SK-N-SH (cell line): Measurements from ENCODE around the gene TACC2. TPM values are rescaled to one million over a fixed set of nuclear protein-coding genes. Genes with fewer than 3 reads are reported as not detected.

Experiments
- CTCF ChIA-PET: fragments of 300-600, 350-600 bp; formaldehyde crosslinking; extraction: SDS; loops from one replicate; lab custom pipeline; 2021; lab: Yijun Ruan, JAX
- POLR2A ChIA-PET: fragments of 350-600 bp; sonication (Branson Sonifier 250); formaldehyde crosslinking; extraction: SDS; loops from one replicate; lab custom pipeline; 2020; ENCODE audit warnings: antibody characterized with exemption, inconsistent platforms; lab: Yijun Ruan, JAX
- DNase-seq: peaks from one replicate; pipeline ENCODE4 v3.0.0; 2012
- H2AFZ ChIP-seq: fragments of 200-600 bp; sonication (generic); 2 replicates; pipeline ENCODE4 v1.8.1; 2016; ENCODE audit warnings: antibody characterized with exemption, mild to moderate bottlenecking, low read depth
- H3F3A ChIP-seq: fragments of 200-600 bp; sonication (generic); replicated peaks from 2 replicates; pipeline ENCODE3; 2016; ENCODE audit warnings: antibody characterized with exemption, mild to moderate bottlenecking; ENCODE audit not compliant: insufficient read depth
- H3K27ac ChIP-seq, 2 experiments: fragments of 200-500 bp in 1 of 2; fragments of 200-600 bp in 1 of 2; sonication (Bioruptor generic) in 1 of 2; sonication (generic), shearing (Covaris generic) in 1 of 2; 2 replicates each; pipeline versions ENCODE4 v1.5.1 to v1.6.1; 2014 to 2016; ENCODE audit warnings: low read depth in 2 of 2, inconsistent platforms in 1 of 2, low read length in 1 of 2, mild to moderate bottlenecking in 1 of 2, mixed read lengths in 1 of 2
- H3K27me3 ChIP-seq: fragments of 200-600 bp; sonication (generic), shearing (Covaris generic); 2 replicates; pipeline ENCODE4 v1.6.1; 2016; ENCODE audit warnings: mixed run types; ENCODE audit not compliant: insufficient read depth
- H3K36me3 ChIP-seq, 2 experiments: fragments of 200-500 bp in 1 of 2; fragments of 200-600 bp in 1 of 2; sonication (Bioruptor generic) in 1 of 2; sonication (generic) in 1 of 2; replicated peaks in 1 of 2; 2 replicates each; pipeline versions ENCODE3 to v1.5.1; 2014 to 2016; ENCODE audit warnings: low read length in 1 of 2, mild to moderate bottlenecking in 1 of 2; ENCODE audit not compliant: insufficient read depth in 2 of 2, control insufficient read depth in 1 of 2
- H3K4me1 ChIP-seq, 2 experiments: fragments of 200-500 bp in 1 of 2; fragments of 200-600 bp in 1 of 2; sonication (Bioruptor generic) in 1 of 2; sonication (generic), shearing (Covaris generic) in 1 of 2; 2 replicates each; pipeline versions ENCODE4 v1.5.1 to v1.6.1; 2014 to 2016; ENCODE audit warnings: low read depth in 1 of 2, low read length in 1 of 2, mixed run types in 1 of 2; ENCODE audit not compliant: insufficient read depth in 2 of 2, control insufficient read depth in 1 of 2
- H3K4me2 ChIP-seq: fragments of 200-600 bp; sonication (generic), shearing (Covaris generic); 2 replicates; pipeline ENCODE4 v1.6.1; 2017; ENCODE audit warnings: mixed run types
- H3K4me3 ChIP-seq, 2 experiments: fragments of 200-500 bp in 1 of 2; fragments of 200-600 bp in 1 of 2; sonication (Bioruptor generic) in 1 of 2; sonication (generic), shearing (Covaris generic) in 1 of 2; 2 replicates each; pipeline versions ENCODE4 v1.5.1 to v1.8.1; 2014 to 2016; ENCODE audit warnings: low read depth in 2 of 2, inconsistent platforms in 1 of 2, low read length in 1 of 2, mild to moderate bottlenecking in 1 of 2, mixed read lengths in 1 of 2, moderate library complexity in 1 of 2
- H3K79me2 ChIP-seq: fragments of 200-600 bp; sonication (generic); 2 replicates; pipeline ENCODE4 v1.8.1; 2017; ENCODE audit warnings: mild to moderate bottlenecking; ENCODE audit not compliant: insufficient read depth
- H3K9ac ChIP-seq: fragments of 200-600 bp; sonication (generic); 2 replicates; pipeline ENCODE4 v1.6.1; 2017; ENCODE audit warnings: mixed run types
- H3K9me2 ChIP-seq: fragments of 200-600 bp; sonication (generic); 2 replicates; pipeline ENCODE4 v1.6.1; 2017; ENCODE audit warnings: mixed run types
- H3K9me3 ChIP-seq: fragments of 200-600 bp; sonication (generic); 2 replicates; pipeline ENCODE4 v1.6.1; 2017; ENCODE audit warnings: mixed run types, mild to moderate bottlenecking, moderate library complexity
- H4K20me1 ChIP-seq: fragments of 200-600 bp; sonication (generic); 2 replicates; pipeline ENCODE4 v1.6.1; 2017; ENCODE audit warnings: mild to moderate bottlenecking, mixed run types; ENCODE audit not compliant: insufficient read depth
- CHD2 ChIP-seq: fragments of 150-350 bp; IDR thresholded peaks from 2 replicates; pipeline ENCODE4 v1.6.1; 2018; ENCODE audit warnings: low read length; ENCODE audit not compliant: partially characterized antibody
- CTCF ChIP-seq: fragments of 200-600 bp; sonication (generic); IDR thresholded peaks from 2 replicates; pipeline ENCODE4 v1.6.1; 2017; ENCODE audit warnings: antibody characterized with exemption, mild to moderate bottlenecking, moderate library complexity
- EZH2phosphoT487 ChIP-seq: fragments of 200-600 bp; sonication (generic); IDR thresholded peaks from 2 replicates; pipeline ENCODE4 v1.6.1; 2017; ENCODE audit warnings: low read depth, mixed run types, mild to moderate bottlenecking, antibody characterized with exemption, moderate library complexity, borderline replicate concordance
- FOSL2 ChIP-seq: IDR thresholded peaks from 2 replicates; pipeline ENCODE4 v1.4.0; 2012; ENCODE audit warnings: low read depth, mild to moderate bottlenecking, moderate library complexity, borderline replicate concordance
- FOXJ3 ChIP-seq: sonication (generic); formaldehyde crosslinking; IDR thresholded peaks from 2 replicates; pipeline ENCODE4 v1.5.1; 2020; ENCODE audit warnings: mild to moderate bottlenecking, missing genetic modification reagents
- GABPA ChIP-seq: IDR thresholded peaks from 2 replicates; pipeline ENCODE4 v1.4.0; 2012; ENCODE audit warnings: low read depth, mild to moderate bottlenecking
- GATA2 ChIP-seq: sonication (generic); formaldehyde crosslinking; IDR thresholded peaks from 2 replicates; pipeline ENCODE4 v1.5.0; 2020; ENCODE audit warnings: mild to moderate bottlenecking, missing genetic modification reagents
- JUND ChIP-seq: IDR thresholded peaks from 2 replicates; pipeline ENCODE4 v1.4.0; 2012
- MEF2A ChIP-seq: IDR thresholded peaks from 2 replicates; pipeline ENCODE4 v1.4.0; 2012; ENCODE audit warnings: low read depth, borderline replicate concordance
- MXI1 ChIP-seq: IDR thresholded peaks from 2 replicates; pipeline ENCODE4 v1.6.1; 2012; ENCODE audit warnings: mild to moderate bottlenecking, low read depth, low read length, improper control_type of control experiment
- NFIC ChIP-seq: IDR thresholded peaks from 2 replicates; pipeline ENCODE4 v1.4.0; 2012; ENCODE audit warnings: borderline replicate concordance
- NRF1 ChIP-seq: IDR thresholded peaks from 2 replicates; pipeline ENCODE4 v1.6.1; 2012; ENCODE audit warnings: low read depth, mild to moderate bottlenecking, low read length
- PBX3 ChIP-seq: IDR thresholded peaks from 2 replicates; pipeline ENCODE4; 2012
- SMC3 ChIP-seq: IDR thresholded peaks from 2 replicates; pipeline ENCODE4 v1.6.1; 2012; ENCODE audit warnings: low read depth, low read length, improper control_type of control experiment
- TAF1 ChIP-seq: IDR thresholded peaks from 2 replicates; pipeline ENCODE4 v1.6.1; 2012; ENCODE audit warnings: low read depth, mild to moderate bottlenecking, low read length, moderate library complexity, borderline replicate concordance
- TEAD4 ChIP-seq: IDR thresholded peaks from 2 replicates; pipeline ENCODE4 v1.4.0; 2012; ENCODE audit warnings: mild to moderate bottlenecking, borderline replicate concordance; ENCODE audit not compliant: insufficient read depth
- YY1 ChIP-seq: IDR thresholded peaks from 2 replicates; pipeline ENCODE4 v1.4.0; 2012; ENCODE audit warnings: low read depth, mild to moderate bottlenecking
- WGBS: methylation state at CpG from one replicate; pipeline ENCODE4 v1.1.6; 2017; ENCODE audit warnings: low lambda C conversion rate; 5-methylcytosine and 5-hydroxymethylcytosine counted together
- polyA plus RNA-seq, 3 experiments: library from polyadenylated mRNA; depleted of rRNA; stranded (reverse); fragments of >200 nt; gene quantifications; 2 replicates each; pipeline ENCODE4 v1.2.3, GENCODE V29; 2012
- TF ChIP-seq, protein P1 (sequence below): IDR thresholded peaks from 2 replicates; pipeline ENCODE4 v1.4.0; 2012; ENCODE audit warnings: low read depth, borderline replicate concordance
- TF ChIP-seq, protein P2 (sequence below): IDR thresholded peaks from 2 replicates; pipeline ENCODE4 v1.4.0; 2012; ENCODE audit warnings: low read depth

Gene TACC2
- polyA plus RNA-seq, 1 of the 3 experiments (the other 2 are of a cell fraction): 8.8 TPM

DNA sequence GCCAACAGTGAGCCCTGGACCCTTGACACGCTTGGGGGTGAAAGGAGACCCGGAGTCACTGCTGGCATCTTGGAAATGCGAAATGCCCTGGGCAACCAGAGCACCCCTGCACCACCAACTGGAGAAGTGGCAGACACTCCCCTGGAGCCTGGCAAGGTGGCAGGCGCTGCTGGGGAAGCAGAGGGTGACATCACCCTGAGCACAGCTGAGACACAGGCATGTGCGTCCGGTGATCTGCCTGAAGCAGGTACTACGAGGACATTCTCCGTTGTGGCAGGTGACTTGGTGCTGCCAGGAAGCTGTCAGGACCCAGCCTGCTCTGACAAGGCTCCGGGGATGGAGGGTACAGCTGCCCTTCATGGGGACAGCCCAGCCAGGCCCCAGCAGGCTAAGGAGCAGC is 98.5 kb downstream of the TACC2 start (continued):
- TF ChIP-seq, protein P1, sequence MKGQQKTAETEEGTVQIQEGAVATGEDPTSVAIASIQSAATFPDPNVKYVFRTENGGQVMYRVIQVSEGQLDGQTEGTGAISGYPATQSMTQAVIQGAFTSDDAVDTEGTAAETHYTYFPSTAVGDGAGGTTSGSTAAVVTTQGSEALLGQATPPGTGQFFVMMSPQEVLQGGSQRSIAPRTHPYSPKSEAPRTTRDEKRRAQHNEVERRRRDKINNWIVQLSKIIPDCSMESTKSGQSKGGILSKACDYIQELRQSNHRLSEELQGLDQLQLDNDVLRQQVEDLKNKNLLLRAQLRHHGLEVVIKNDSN: no peak
- TF ChIP-seq FOXJ3 (CRISPR knock-in tag) (no peak), FOSL2 (no peak), NRF1 (no peak), MXI1 (no peak)

DNA sequence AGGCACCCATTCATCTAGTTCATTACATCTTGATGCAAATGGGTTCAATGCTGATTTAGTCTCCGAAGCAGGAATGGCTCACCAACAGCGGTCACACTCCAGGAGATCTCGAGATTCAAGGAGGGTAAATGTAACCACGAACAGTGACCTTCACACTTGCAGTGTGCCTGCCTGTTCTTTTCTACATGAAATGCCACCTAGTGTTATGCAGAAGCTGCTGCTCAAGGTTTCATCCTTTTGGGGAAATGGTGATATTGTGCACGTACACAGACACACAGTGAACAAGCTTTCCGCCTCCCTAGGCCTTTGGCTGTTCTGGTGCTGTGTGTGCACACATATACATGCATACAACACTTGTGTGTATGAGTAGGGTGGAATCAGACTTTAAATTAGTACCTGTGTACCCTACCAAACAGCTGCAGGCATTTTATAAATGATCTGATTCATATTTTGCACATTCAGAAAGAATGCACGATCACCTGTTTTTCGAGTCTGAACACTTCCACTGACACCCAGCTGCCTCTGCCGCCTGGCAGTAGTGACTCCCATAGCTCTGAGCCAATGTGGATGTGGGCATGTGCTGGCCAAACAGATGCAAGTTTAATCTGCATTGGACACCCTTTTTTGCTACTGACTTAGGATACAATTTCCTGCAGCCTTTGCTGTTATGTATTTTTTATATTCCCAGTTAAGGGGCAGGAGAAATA is 100.5 kb downstream of the TACC2 start:
- no peak overlapping the region for H3K4me3 ChIP-seq
- H3K27ac ChIP-seq: no peak overlapping the region
- peaks cover 5% of the 10 kb centered on the region; the same call in 1 of the 2 replicates for H3K27me3 ChIP-seq
- POLR2A ChIA-PET: interaction anchor here (0.6 kb wide), 1 partner anchor 68 kb away, joined by 4 read pairs; no protein-coding TSS in a partner anchor
- H3K9me2 ChIP-seq: no peaks in the 10 kb centered on the region
- H3K9me3 ChIP-seq: no peaks in the 10 kb centered on the region
- H3K9ac ChIP-seq: no peak overlapping the region
- CTCF ChIA-PET: interaction anchor here (1.1 to 1.4 kb wide), 2 partner anchors 23 to 178 kb away, joined by 3 to 7 read pairs; no protein-coding TSS in a partner anchor
- no peaks in the 10 kb centered on the region for H4K20me1 ChIP-seq
- H3K79me2 ChIP-seq: no peaks in the 10 kb centered on the region
- no peaks in the 10 kb centered on the region for H3F3A ChIP-seq
- H2AFZ ChIP-seq: no peak overlapping the region
- no peak for TF ChIP-seq NFIC
- H3K36me3 ChIP-seq: no peaks in the 10 kb centered on the region
- 79% methylated on average over 9 of the region's 9 CpGs for WGBS
- H3K4me2 ChIP-seq: no peak overlapping the region
- no peak for DNase-seq
- peaks cover 0 to 3% of the 10 kb centered on the region in 2 experiments; a peak in 1 of 4 replicates for H3K4me1 ChIP-seq

DNA sequence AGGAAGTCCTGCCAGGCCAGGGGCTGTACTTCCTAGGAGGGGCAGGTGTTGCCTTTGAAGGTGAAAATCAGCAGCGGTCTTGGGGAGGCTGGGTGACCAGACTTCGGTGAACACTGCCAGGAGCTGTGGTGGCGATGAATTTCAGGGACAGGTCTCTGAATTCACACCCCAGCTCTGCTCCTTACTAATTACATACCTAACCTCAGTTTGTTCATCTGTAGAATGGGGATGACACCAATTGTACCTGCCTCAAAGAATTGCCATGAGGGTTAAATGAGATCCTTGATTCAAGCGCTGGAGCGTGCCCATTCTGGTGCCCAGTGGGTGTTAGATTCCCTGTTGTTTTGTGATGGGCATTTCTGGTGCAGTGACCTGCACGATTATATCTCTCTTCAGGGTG is 102.8 kb downstream of the TACC2 start:
- POLR2A ChIA-PET: no interaction called here
- Histone ChIP-seq H3K4me2 (no peak overlapping the region), H3K36me3 (no peaks in the 10 kb centered on the region), H3K27me3 (peaks cover 5% of the 10 kb centered on the region; the same call in 1 of the 2 replicates), H3F3A (no peaks in the 10 kb centered on the region), H4K20me1 (no peaks in the 10 kb centered on the region), H2AFZ (no peak overlapping the region), H3K9me3 (no peaks in the 10 kb centered on the region), H3K9ac (no peak overlapping the region), H3K27ac (no peak overlapping the region), H3K4me1 (peaks cover 0 to 3% of the 10 kb centered on the region in 2 experiments; a peak in 1 of 4 replicates), H3K4me3 (no peak overlapping the region), H3K79me2 (no peaks in the 10 kb centered on the region), H3K9me2 (no peaks in the 10 kb centered on the region)
- 73% methylated on average over 6 of the region's 6 CpGs for WGBS
- CTCF ChIA-PET: no interaction called here
- DNase-seq: no peak
- TF ChIP-seq FOXJ3 (CRISPR knock-in tag): no peak
- TF ChIP-seq, protein P2, sequence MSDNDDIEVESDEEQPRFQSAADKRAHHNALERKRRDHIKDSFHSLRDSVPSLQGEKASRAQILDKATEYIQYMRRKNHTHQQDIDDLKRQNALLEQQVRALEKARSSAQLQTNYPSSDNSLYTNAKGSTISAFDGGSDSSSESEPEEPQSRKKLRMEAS: no peak
- no peak for TF ChIP-seq TEAD4
- TF ChIP-seq GABPA: no peak
- TF ChIP-seq FOSL2: no peak
- TF ChIP-seq MEF2A: no peak
- TF ChIP-seq CHD2: no peak
- TF ChIP-seq, protein P1: no peak
- no peak for TF ChIP-seq EZH2phosphoT487
- TF ChIP-seq PBX3: no peak
- no peak for TF ChIP-seq GATA2 (CRISPR knock-in tag)
- TF ChIP-seq TAF1: no peak
- TF ChIP-seq YY1: no peak
- no peak for TF ChIP-seq JUND
- no peak for TF ChIP-seq SMC3
- TF ChIP-seq CTCF: no peak
